NCI-H226 (cell line): ENCODE data around the gene GIMAP8.

Experiments used
- DNase-seq: peaks from one replicate; pipeline ENCODE4 v3.0.0-alpha.2; 2015

The GIMAP8 gene

GRCh38 chr7:150450491-150451001 lies at the start of gene GIMAP8:
Gene GIMAP8 (plus strand): TSS chr7:150450630. CDS start chr7:150466699, 16,069 bp downstream.
- no peak for DNase-seq

GRCh38 chr7:150400788-150401423 lies 49.5 kb upstream of the GIMAP8 start:
- DNase-seq, result no peak

GRCh38 chr7:150401424-150401790 lies 49.0 kb upstream of the GIMAP8 start:
- no peak for DNase-seq

- DNase-seq, result no peak
Observed at GRCh38 chr7:150401861-150402631, 48.4 kb upstream of the GIMAP8 start.

- DNase-seq, result no peak
Observed at GRCh38 chr7:150402671-150403321, 47.6 kb upstream of the GIMAP8 start.

- DNase-seq, result no peak
Observed at GRCh38 chr7:150403376-150404171, 46.9 kb upstream of the GIMAP8 start.

- DNase-seq, result no peak
Observed at GRCh38 chr7:150404172-150404804, 46.1 kb upstream of the GIMAP8 start.

GRCh38 chr7:150404805-150405583 lies 45.4 kb upstream of the GIMAP8 start:
- DNase-seq, result peak; percentile 72

- DNase-seq, result no peak
Observed at GRCh38 chr7:150405584-150406311, 44.7 kb upstream of the GIMAP8 start.

- DNase-seq, result no peak
Observed at GRCh38 chr7:150406312-150406566, 44.2 kb upstream of the GIMAP8 start.

GRCh38 chr7:150406567-150407421 lies 43.6 kb upstream of the GIMAP8 start:
- DNase-seq, result no peak

- no peak for DNase-seq
Observed at GRCh38 chr7:150407588-150408392, 42.6 kb upstream of the GIMAP8 start.

- no peak for DNase-seq
Observed at GRCh38 chr7:150408393-150409299, 41.8 kb upstream of the GIMAP8 start.

- no peak for DNase-seq
Observed at GRCh38 chr7:150409300-150410030, 41.0 kb upstream of the GIMAP8 start.

GRCh38 chr7:150410131-150410530 lies 40.3 kb upstream of the GIMAP8 start:
- DNase-seq, result no peak

GRCh38 chr7:150410680-150411346 lies 39.6 kb upstream of the GIMAP8 start:
- no peak for DNase-seq

- no peak for DNase-seq
Observed at GRCh38 chr7:150411606-150412005, 38.8 kb upstream of the GIMAP8 start.
